GM06990 (cell line): ENCODE results near the gene ATG4A.

Experiments
- DNase-seq: peaks from one replicate; pipeline ENCODE4 v3.0.0-alpha.2; 2011; ENCODE audit not compliant: insufficient read length; ENCODE audit errors: extremely low read depth
- H3K27me3 ChIP-seq: replicated peaks from 2 replicates; pipeline ENCODE4 v1.6.0; 2011; ENCODE audit warnings: low read length; ENCODE audit not compliant: control insufficient read depth, insufficient read depth
- H3K36me3 ChIP-seq: 2 replicates; pipeline ENCODE4 v1.5.1; 2011; ENCODE audit warnings: low read length; ENCODE audit not compliant: control insufficient read depth, insufficient read depth
- H3K4me3 ChIP-seq: replicated peaks from 2 replicates; pipeline ENCODE4 v1.5.1; 2011; ENCODE audit warnings: low read depth, mild to moderate bottlenecking, control low read depth, low read length
- TF ChIP-seq, protein P1 (sequence below): IDR thresholded peaks from 2 replicates; pipeline ENCODE4 v1.5.1; 2011; ENCODE audit warnings: low read length, control low read depth, mild to moderate bottlenecking, inconsistent platforms; ENCODE audit not compliant: insufficient read depth, poor library complexity, severe bottlenecking

Gene ATG4A

GRCh38 chrX:108072746-108073145 lies 18.8 kb upstream of the ATG4A start:
- no peak overlapping the region for H3K4me3 ChIP-seq
- no peak for DNase-seq
- H3K27me3 ChIP-seq, result no peaks in the 10 kb centered on the region; the same call in 1 of the 2 replicates
- TF ChIP-seq, protein P1, sequence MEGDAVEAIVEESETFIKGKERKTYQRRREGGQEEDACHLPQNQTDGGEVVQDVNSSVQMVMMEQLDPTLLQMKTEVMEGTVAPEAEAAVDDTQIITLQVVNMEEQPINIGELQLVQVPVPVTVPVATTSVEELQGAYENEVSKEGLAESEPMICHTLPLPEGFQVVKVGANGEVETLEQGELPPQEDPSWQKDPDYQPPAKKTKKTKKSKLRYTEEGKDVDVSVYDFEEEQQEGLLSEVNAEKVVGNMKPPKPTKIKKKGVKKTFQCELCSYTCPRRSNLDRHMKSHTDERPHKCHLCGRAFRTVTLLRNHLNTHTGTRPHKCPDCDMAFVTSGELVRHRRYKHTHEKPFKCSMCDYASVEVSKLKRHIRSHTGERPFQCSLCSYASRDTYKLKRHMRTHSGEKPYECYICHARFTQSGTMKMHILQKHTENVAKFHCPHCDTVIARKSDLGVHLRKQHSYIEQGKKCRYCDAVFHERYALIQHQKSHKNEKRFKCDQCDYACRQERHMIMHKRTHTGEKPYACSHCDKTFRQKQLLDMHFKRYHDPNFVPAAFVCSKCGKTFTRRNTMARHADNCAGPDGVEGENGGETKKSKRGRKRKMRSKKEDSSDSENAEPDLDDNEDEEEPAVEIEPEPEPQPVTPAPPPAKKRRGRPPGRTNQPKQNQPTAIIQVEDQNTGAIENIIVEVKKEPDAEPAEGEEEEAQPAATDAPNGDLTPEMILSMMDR, result no peak
- no peaks in the 10 kb centered on the region for H3K36me3 ChIP-seq

DNA sequence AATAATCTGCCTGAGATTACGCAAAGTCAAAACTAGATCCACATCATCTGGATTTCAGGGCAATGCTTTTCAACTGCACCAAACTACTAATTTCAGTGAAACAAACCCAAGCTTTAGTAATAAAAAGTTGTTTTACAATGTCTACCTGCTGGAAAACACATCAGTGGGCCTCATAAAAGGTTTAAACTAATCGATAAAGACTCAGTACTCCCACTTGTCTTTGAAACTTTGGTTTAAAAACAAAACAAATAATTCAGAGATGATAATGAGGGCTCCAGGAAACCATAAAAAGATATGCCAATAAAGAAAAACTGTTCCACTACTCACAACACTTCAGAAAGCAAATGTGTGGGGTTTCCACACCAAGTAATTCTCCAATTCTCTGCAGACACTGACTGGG lies 10.5 kb upstream of the ATG4A start:
- TF ChIP-seq, protein P1, result no peak
- no peak overlapping the region for H3K4me3 ChIP-seq
- no peaks in the 10 kb centered on the region for H3K36me3 ChIP-seq
- DNase-seq, result no peak
- H3K27me3 ChIP-seq, result no peaks in the 10 kb centered on the region

GRCh38 chrX:108087792-108088191 lies 3.8 kb upstream of the ATG4A start:
- DNase-seq, result no peak
- no peaks in the 10 kb centered on the region for H3K27me3 ChIP-seq
- no peaks in the 10 kb centered on the region; the same call in 1 of the 2 replicates for H3K36me3 ChIP-seq
- no peak overlapping the region for H3K4me3 ChIP-seq
- TF ChIP-seq, protein P1, result no peak

GRCh38 chrX:108088511-108088910 lies 3.1 kb upstream of the ATG4A start:
- DNase-seq, result no peak
- Histone ChIP-seq H3K4me3 (no peak overlapping the region), H3K27me3 (no peaks in the 10 kb centered on the region), H3K36me3 (no peaks in the 10 kb centered on the region; the same call in 1 of the 2 replicates)
- TF ChIP-seq, protein P1, result no peak

DNA sequence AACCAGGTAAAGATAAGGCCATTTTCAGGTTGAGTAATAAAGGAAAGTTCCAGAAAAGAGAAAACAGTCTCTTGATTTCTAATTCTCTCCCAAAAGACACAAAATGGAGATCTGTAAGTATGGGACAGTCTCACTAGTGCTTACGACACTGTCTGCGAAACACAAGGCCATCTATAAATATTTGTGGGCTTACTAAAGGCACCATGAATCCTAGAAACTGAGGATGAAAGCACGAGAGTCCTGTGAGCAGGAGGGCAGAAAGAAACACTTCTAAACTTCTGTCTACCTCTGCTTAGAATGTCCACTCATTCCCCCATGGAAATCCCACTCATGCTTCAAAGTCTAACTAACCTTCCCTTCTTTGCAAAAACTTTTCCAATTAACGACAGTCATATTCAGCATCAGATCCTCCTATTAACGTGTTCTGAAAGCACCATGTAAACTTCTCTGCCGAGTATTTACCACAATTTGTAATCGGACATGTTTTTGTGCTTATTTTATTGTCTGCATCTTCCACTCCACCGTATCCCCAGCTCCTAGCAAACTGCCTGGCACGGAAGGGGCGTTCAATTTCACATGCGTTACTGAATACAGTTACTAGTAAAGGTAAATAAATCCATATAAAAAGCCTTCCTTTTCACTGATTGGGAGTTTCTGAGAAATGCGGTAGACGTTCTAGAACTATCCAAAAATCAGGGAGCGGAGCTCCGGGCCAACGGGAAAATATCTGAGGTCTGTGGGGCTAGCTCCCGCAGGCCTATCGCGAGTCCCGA lies 901 bp upstream of the ATG4A start:
- Histone ChIP-seq H3K27me3 (no peaks in the 10 kb centered on the region), H3K4me3 (peak overlapping the region; percentile 77), H3K36me3 (no peaks in the 10 kb centered on the region; the same call in 1 of the 2 replicates)
- TF ChIP-seq, protein P1, result no peak
- no peak for DNase-seq
